Tongue (tissue), 2 donors: ENCODE data around the gene KRTAP10-7. TPM values are rescaled to one million over a fixed set of nuclear protein-coding genes. Genes with fewer than 3 reads are reported as not detected.
"Not testable (repeated sequence)": the region's sequence is repeated elsewhere in the genome, so short reads cannot be mapped to it uniquely, and the experiment has no call there.

ENCODE experiments used
- DNase-seq: peaks from one replicate; pipeline ENCODE4 v3.0.0-alpha.2; 2015
- total RNA-seq: library from RNA; depleted of rRNA; stranded (reverse); fragments of >200 nt; gene quantifications from one replicate; pipeline ENCODE4 v1.2.3, GENCODE V29; 2014

KRTAP10-7 gene
- total RNA-seq, 1 donor from 2014 or later = not detected

- DNase-seq = no peak
These were observed 36.0 kb downstream of the KRTAP10-7 start for GRCh38 chr21:44636209-44637017.

GRCh38 chr21:44637018-44637850 lies 36.8 kb downstream of the KRTAP10-7 start, which contains the start of gene KRTAP10-10:
KRTAP10-10 (plus strand) TSS chr21:44637356; CDS start chr21:44637418, 62 bp downstream.
- no peak for DNase-seq

- DNase-seq = not testable (repeated sequence)
These were observed 37.5 kb downstream of the KRTAP10-7 start for GRCh38 chr21:44637851-44638348.

GRCh38 chr21:44638506-44639330 lies 38.3 kb downstream of the KRTAP10-7 start:
- DNase-seq = not testable (repeated sequence)

GRCh38 chr21:44639331-44639655 lies 38.9 kb downstream of the KRTAP10-7 start:
- DNase-seq = no peak

GRCh38 chr21:44640761-44641160 lies 40.4 kb downstream of the KRTAP10-7 start:
- DNase-seq = no peak

GRCh38 chr21:44643741-44644310 lies 43.4 kb downstream of the KRTAP10-7 start:
- DNase-seq = peak; percentile 22

- no peak for DNase-seq
These were observed 44.5 kb downstream of the KRTAP10-7 start for GRCh38 chr21:44644878-44645277.

GRCh38 chr21:44646366-44647221 lies 46.2 kb downstream of the KRTAP10-7 start, which contains the start of gene KRTAP10-11:
KRTAP10-11 (plus strand) TSS chr21:44646414; CDS start chr21:44646459, 45 bp downstream.
- not testable (repeated sequence) for DNase-seq

- peak; percentile 63 for DNase-seq
These were observed 46.8 kb downstream of the KRTAP10-7 start for GRCh38 chr21:44647222-44647552.

GRCh38 chr21:44648557-44649311 lies 48.3 kb downstream of the KRTAP10-7 start:
- DNase-seq = no peak

GRCh38 chr21:44649521-44650100 lies 49.2 kb downstream of the KRTAP10-7 start:
- no peak for DNase-seq

- no peak for DNase-seq
These were observed 50.0 kb downstream of the KRTAP10-7 start for GRCh38 chr21:44650265-44650972.

- no peak for DNase-seq
These were observed 50.7 kb downstream of the KRTAP10-7 start for GRCh38 chr21:44650973-44651675.
